ENCODE measurements around the gene ATP6V1G1. TPM values are rescaled to one million over a fixed set of nuclear protein-coding genes. Genes with fewer than 3 reads are reported as not detected.

ATP6V1G1 gene
- total and polyA plus RNA-seq, 2 donors (not counting 1 experiment from before 2014, with no cell fraction given) = 86.8 to 150 TPM

GRCh38 chr9:114629563-114630090, 42.1 kb downstream of the ATP6V1G1 start:
- DNase-seq (no peak), ATAC-seq (ENCODE audit: low read depth) (no peak)
- ChIA-PET CTCF (interaction anchor here (1.1 kb wide), 1 partner anchor 24 kb away, joined by 5 read pairs; no protein-coding TSS in a partner anchor), POLR2A (no interaction called here)
- Mint-ChIP-seq H3K4me1 (peaks cover 2% of the 10 kb centered on the region), H3K4me3 (no peak overlapping the region), H3K27me3 (no peaks in the 10 kb centered on the region), H3K27ac (no peak overlapping the region), H3K9me3 (ENCODE audit: insufficient read depth) (no peaks in the 10 kb centered on the region)
- Histone ChIP-seq H3K79me2 (ENCODE audit: control insufficient read depth, insufficient read depth, low read length) (peaks cover 22% of the 10 kb centered on the region), H3K27me3 (replicated peaks in 1 of 4; ENCODE audit: control extremely low read depth in 1 of 4, control insufficient read depth in 3 of 4, insufficient read depth in 4 of 4, low read length in 3 of 4) (no peaks in the 10 kb centered on the region), H3K4me1 (ENCODE audit: control insufficient read depth in 2 of 2, insufficient read depth in 2 of 2, low read length in 2 of 2) (no peaks in the 10 kb centered on the region), H4K20me1 (ENCODE audit: control insufficient read depth, insufficient read depth, low read length, poor library complexity, severe bottlenecking) (peaks cover 7% of the 10 kb centered on the region), H2AFZ (ENCODE audit: insufficient read depth, low read depth, low read length, poor library complexity, severe bottlenecking) (no peak overlapping the region), H3K36me3 (replicated peaks in 1 of 2; ENCODE audit: control extremely low read depth in 1 of 2, control insufficient read depth in 1 of 2, extremely low read depth in 1 of 2, insufficient read depth in 2 of 2, low read length in 1 of 2) (peaks cover 19 to 88% of the 10 kb centered on the region in 2 experiments), H3K27ac (ENCODE audit: low read length in 2 of 2) (no peak overlapping the region), H3K9me3 (ENCODE audit: control extremely low read depth in 1 of 3, control insufficient read depth in 2 of 3, insufficient read depth in 1 of 3, low read length in 2 of 3) (no peaks in the 10 kb centered on the region), H3K4me2 (replicated peaks; ENCODE audit: low read depth, low read length, poor library complexity, severe bottlenecking) (no peak overlapping the region), H3K4me3 (ENCODE audit: control extremely low read depth in 1 of 5, extremely low read depth in 1 of 5, insufficient read depth in 1 of 5, low read depth in 2 of 5, low read length in 4 of 5) (no peak overlapping the region), H3K9ac (ENCODE audit: low read length) (no peak overlapping the region)
- no peak for TF ChIP-seq EZH2 (IDR thresholded peaks at IDR 0.05; ENCODE audit: borderline replicate concordance, insufficient read depth, low read depth, low read length, poor library complexity, severe bottlenecking)
- TF ChIP-seq, protein P1, sequence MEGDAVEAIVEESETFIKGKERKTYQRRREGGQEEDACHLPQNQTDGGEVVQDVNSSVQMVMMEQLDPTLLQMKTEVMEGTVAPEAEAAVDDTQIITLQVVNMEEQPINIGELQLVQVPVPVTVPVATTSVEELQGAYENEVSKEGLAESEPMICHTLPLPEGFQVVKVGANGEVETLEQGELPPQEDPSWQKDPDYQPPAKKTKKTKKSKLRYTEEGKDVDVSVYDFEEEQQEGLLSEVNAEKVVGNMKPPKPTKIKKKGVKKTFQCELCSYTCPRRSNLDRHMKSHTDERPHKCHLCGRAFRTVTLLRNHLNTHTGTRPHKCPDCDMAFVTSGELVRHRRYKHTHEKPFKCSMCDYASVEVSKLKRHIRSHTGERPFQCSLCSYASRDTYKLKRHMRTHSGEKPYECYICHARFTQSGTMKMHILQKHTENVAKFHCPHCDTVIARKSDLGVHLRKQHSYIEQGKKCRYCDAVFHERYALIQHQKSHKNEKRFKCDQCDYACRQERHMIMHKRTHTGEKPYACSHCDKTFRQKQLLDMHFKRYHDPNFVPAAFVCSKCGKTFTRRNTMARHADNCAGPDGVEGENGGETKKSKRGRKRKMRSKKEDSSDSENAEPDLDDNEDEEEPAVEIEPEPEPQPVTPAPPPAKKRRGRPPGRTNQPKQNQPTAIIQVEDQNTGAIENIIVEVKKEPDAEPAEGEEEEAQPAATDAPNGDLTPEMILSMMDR (IDR thresholded peaks at IDR 0.05) = no peak
- 97% methylated on average over 5 of the region's 7 CpGs for WGBS (ENCODE audit: insufficient coverage)
- intact Hi-C loops (cut with micrococcal nuclease) = no loop called here

DNA sequence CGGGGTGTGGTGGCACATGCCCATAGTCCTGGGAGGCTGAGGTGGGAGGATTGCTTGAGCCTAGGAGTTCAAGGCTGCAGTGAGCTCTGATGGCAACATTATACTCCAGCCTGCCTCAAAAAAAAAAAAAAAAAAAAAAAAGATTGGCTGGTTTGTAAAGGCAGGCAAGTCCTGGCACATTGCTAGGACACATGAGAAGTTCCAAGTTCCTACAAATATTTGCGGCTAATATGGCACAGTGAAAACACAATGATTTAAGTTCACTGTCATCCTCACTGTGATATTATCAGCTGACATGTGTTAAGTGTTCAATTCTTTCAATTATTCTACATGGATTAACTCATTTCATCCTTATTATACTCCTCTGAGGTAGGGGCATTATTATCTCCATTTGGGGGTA, 43.6 kb downstream of the ATP6V1G1 start:
- WGBS (ENCODE audit: insufficient coverage) = no CpG with 5 or more reads among the region's 2 CpGs
- Mint-ChIP-seq H3K4me3 (no peak overlapping the region), H3K27ac (no peak overlapping the region), H3K27me3 (no peaks in the 10 kb centered on the region), H3K4me1 (no peaks in the 10 kb centered on the region), H3K9me3 (ENCODE audit: insufficient read depth) (no peaks in the 10 kb centered on the region)
- Histone ChIP-seq H3K27ac (ENCODE audit: low read length in 2 of 2) (no peak overlapping the region), H3K4me3 (ENCODE audit: control extremely low read depth in 1 of 5, extremely low read depth in 1 of 5, insufficient read depth in 1 of 5, low read depth in 2 of 5, low read length in 4 of 5) (no peak overlapping the region), H3K36me3 (replicated peaks in 1 of 2; ENCODE audit: control extremely low read depth in 1 of 2, control insufficient read depth in 1 of 2, extremely low read depth in 1 of 2, insufficient read depth in 2 of 2, low read length in 1 of 2) (peaks cover 26 to 92% of the 10 kb centered on the region in 2 experiments), H3K9me3 (ENCODE audit: control extremely low read depth in 1 of 3, control insufficient read depth in 2 of 3, insufficient read depth in 1 of 3, low read length in 2 of 3) (no peaks in the 10 kb centered on the region), H3K27me3 (replicated peaks in 1 of 4; ENCODE audit: control extremely low read depth in 1 of 4, control insufficient read depth in 3 of 4, insufficient read depth in 4 of 4, low read length in 3 of 4) (no peaks in the 10 kb centered on the region), H3K4me2 (replicated peaks; ENCODE audit: low read depth, low read length, poor library complexity, severe bottlenecking) (no peak overlapping the region), H4K20me1 (ENCODE audit: control insufficient read depth, insufficient read depth, low read length, poor library complexity, severe bottlenecking) (peaks cover 7% of the 10 kb centered on the region), H3K9ac (ENCODE audit: low read length) (no peak overlapping the region), H2AFZ (ENCODE audit: insufficient read depth, low read depth, low read length, poor library complexity, severe bottlenecking) (no peak overlapping the region), H3K79me2 (ENCODE audit: control insufficient read depth, insufficient read depth, low read length) (peaks cover 12% of the 10 kb centered on the region), H3K4me1 (ENCODE audit: control insufficient read depth in 2 of 2, insufficient read depth in 2 of 2, low read length in 2 of 2) (no peaks in the 10 kb centered on the region)
- intact Hi-C loops (cut with micrococcal nuclease) = no loop called here
- TF ChIP-seq, protein P1 (IDR thresholded peaks at IDR 0.05) = no peak
- no peak for TF ChIP-seq EZH2 (IDR thresholded peaks at IDR 0.05; ENCODE audit: borderline replicate concordance, insufficient read depth, low read depth, low read length, poor library complexity, severe bottlenecking)
- ChIA-PET CTCF (interaction anchor here (0.7 kb wide), 1 partner anchor 287 kb away, joined by 3 read pairs; no protein-coding TSS in a partner anchor), POLR2A (no interaction called here)
- ATAC-seq (ENCODE audit: low read depth) (no peak), DNase-seq (no peak)

Measured in B cell (primary cell).